Measurements from ENCODE around the gene PLCB3. TPM values are rescaled to one million over a fixed set of nuclear protein-coding genes. Genes with fewer than 3 reads are reported as not detected.

Gene PLCB3
- total RNA-seq, 1 donor from 2014 or later = 8.1 TPM

DNA sequence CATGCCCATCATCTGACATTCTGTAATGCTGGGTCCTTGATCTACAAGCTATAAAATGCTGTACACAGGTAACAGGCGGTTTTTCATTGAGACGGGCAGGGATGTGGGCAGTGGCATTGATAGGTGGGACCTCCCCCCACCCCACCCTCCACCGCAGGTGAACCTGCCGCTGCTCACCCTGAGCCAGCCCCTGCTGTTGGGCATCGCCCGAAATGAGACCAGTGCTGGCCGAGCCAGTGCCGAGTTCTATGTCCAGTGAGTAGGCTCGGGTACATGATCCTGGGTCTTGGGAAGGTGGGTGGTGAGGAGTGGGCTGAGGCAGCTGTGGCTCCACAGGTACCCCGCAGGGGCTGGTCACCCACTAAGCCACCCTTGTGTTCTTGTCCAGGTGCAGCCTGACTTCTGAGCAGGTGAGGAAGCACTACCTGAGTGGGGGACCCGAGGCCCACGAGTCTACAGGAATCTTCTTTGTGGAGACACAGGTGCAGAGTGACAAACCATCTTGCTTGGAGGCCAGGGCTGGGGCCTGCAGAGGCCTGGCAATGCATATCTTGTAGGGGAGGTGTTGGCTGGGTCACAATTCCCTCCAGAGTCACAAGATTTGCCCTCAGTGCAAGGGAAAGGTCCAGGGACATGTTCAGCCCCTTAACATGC lies 22.1 kb upstream of the PLCB3 start:
- H3K27me3 Mint-ChIP-seq = no peaks in the 10 kb centered on the region
- intact Hi-C loops (cut with micrococcal nuclease) = no loop called here
- H3K4me3 Mint-ChIP-seq = peak overlapping the region; percentile 91
- no peaks in the 10 kb centered on the region for H3K9me3 Mint-ChIP-seq
- DNase-seq = no peak
- ATAC-seq (ENCODE audit: low read depth) = no peak
- H3K36me3 Mint-ChIP-seq (ENCODE audit: low read depth) = no peaks in the 10 kb centered on the region
- H3K4me1 Mint-ChIP-seq = peaks cover 66% of the 10 kb centered on the region
- TF ChIP-seq, protein P1, sequence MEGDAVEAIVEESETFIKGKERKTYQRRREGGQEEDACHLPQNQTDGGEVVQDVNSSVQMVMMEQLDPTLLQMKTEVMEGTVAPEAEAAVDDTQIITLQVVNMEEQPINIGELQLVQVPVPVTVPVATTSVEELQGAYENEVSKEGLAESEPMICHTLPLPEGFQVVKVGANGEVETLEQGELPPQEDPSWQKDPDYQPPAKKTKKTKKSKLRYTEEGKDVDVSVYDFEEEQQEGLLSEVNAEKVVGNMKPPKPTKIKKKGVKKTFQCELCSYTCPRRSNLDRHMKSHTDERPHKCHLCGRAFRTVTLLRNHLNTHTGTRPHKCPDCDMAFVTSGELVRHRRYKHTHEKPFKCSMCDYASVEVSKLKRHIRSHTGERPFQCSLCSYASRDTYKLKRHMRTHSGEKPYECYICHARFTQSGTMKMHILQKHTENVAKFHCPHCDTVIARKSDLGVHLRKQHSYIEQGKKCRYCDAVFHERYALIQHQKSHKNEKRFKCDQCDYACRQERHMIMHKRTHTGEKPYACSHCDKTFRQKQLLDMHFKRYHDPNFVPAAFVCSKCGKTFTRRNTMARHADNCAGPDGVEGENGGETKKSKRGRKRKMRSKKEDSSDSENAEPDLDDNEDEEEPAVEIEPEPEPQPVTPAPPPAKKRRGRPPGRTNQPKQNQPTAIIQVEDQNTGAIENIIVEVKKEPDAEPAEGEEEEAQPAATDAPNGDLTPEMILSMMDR (IDR thresholded peaks at IDR 0.05) = no peak
- ChIA-PET POLR2A (interaction anchor here (0.9 to 12.7 kb wide), 9 partner anchors 12 to 76 kb away, joined by 3 to 191 read pairs (median 4); partner anchors contain the start of genes ESRRA, FERMT3, FKBP2 and PPP1R14B), CTCF (interaction anchor here (0.6 kb wide), 1 partner anchor 12 kb away, joined by 3 read pairs; the partner anchor contains the start of gene FKBP2)
- peak overlapping the region; percentile 91 for H3K27ac Mint-ChIP-seq

DNA sequence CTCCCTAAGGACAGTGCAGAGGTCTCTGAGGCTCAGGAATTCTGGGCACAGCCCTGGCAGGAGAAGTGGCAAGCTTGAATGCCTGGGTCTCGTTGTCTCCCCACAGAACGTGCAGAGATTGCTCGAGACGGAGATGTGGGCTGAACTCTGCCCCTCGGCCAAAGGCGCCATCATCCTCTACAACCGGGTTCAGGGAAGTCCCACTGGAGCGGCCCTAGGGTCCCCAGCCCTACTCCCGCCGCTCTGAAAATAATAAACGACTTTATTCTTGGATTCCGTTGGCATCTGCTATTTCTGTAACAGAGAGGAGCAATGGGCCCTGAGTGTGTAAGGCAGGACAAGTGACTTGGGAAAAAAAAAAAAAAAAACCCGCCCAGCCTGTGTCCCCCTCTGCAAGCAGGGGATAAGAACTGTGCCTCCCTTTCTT lies 21.6 kb upstream of the PLCB3 start:
- Mint-ChIP-seq H3K27ac (peak overlapping the region; percentile 91), H3K4me3 (peak overlapping the region; percentile 91), H3K9me3 (no peaks in the 10 kb centered on the region), H3K4me1 (peaks cover 64% of the 10 kb centered on the region), H3K36me3 (ENCODE audit: low read depth) (no peaks in the 10 kb centered on the region), H3K27me3 (no peaks in the 10 kb centered on the region)
- DNase-seq (no peak), ATAC-seq (ENCODE audit: low read depth) (no peak)
- intact Hi-C loops (cut with micrococcal nuclease) = loop anchor here (1.0 to 5.0 kb wide), 8 partner anchors 11 to 292 kb away; partner anchors contain the start of genes GPR137, NAA40, PPP1R14B and PRDX5
- TF ChIP-seq, protein P1 (IDR thresholded peaks at IDR 0.05) = no peak
- ChIA-PET CTCF (interaction anchor here (0.6 kb wide), 1 partner anchor 11 kb away, joined by 3 read pairs; the partner anchor contains the start of gene FKBP2), POLR2A (interaction anchor here (0.7 to 12.7 kb wide), 9 partner anchors 11 to 75 kb away, joined by 3 to 191 read pairs (median 5); partner anchors contain the start of genes ESRRA, FERMT3, FKBP2 and PPP1R14B)

DNA sequence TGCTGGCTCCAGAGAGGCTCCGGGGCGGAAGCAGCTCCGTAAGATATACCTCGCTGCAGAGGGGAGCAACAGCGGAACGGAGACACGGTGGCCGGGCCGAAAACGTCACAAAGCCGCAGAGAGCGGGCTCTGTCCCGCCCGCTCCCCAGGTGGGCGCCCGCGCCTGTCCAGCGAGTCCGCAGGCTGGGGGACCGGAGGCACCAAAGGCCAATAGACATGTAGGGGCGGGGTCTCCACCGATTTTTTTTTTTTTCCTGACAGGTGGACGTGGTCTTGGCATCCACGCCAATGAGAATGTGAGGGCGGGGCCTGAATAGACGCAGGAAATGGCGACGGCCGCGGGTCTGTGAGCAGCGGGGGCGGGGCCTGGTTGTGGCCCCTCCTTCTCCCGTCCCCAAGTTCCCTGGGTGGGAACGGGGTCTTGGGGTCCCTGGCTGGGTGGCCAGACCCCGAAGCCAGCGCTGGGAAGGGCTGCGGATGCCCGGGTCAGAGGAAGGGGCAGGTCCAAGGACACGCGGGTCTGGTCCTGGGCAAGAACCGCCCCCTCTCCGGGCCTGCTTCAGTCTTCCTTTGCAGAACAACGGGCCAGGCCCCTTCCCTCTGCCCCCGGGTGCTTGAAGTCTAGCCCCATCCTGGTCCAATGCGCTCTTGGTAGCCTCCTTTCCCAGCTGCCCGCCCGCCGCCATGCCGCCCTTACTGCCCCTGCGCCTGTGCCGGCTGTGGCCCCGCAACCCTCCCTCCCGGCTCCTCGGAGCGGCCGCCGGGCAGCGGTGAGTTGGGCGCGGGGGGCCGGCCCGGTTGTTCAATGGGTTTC lies 21.0 kb upstream of the PLCB3 start, which contains the start of gene DNAJC4:
Gene DNAJC4, plus strand, starts transcription at position 378 of the 814 bp plus-strand sequence. Its CDS starts 307 bp downstream, at position 685.
- TF ChIP-seq, protein P1 (IDR thresholded peaks at IDR 0.05) = no peak
- peak within 1 kb of the TSS; percentile 91 for H3K27ac Mint-ChIP-seq
- DNase-seq (peak; percentile 87), ATAC-seq (ENCODE audit: low read depth) (peak; percentile 59)
- H3K27me3 Mint-ChIP-seq = no peaks in the 10 kb centered on the region
- peak within 1 kb of the TSS; percentile 91 for H3K4me3 Mint-ChIP-seq
- H3K9me3 Mint-ChIP-seq = no peaks in the 10 kb centered on the region
- POLR2A ChIA-PET = interaction anchor here (0.7 to 12.7 kb wide), 11 partner anchors 11 to 74 kb away, joined by 3 to 191 read pairs (median 5); partner anchors contain the start of genes ESRRA, FERMT3, FKBP2 and PLCB3
- intact Hi-C loops (cut with micrococcal nuclease) = loop anchor here (1.0 to 5.0 kb wide), 8 partner anchors 10 to 293 kb away; partner anchors contain the start of genes GPR137, NAA40, PPP1R14B and PRDX5
- peaks cover 3% of the 10 kb centered on the region for H3K36me3 Mint-ChIP-seq (ENCODE audit: low read depth)
- CTCF ChIA-PET = interaction anchor here (0.6 kb wide), 1 partner anchor 11 kb away, joined by 3 read pairs; the partner anchor contains the start of gene FKBP2
- peaks cover 62% of the 10 kb centered on the region for H3K4me1 Mint-ChIP-seq

DNA sequence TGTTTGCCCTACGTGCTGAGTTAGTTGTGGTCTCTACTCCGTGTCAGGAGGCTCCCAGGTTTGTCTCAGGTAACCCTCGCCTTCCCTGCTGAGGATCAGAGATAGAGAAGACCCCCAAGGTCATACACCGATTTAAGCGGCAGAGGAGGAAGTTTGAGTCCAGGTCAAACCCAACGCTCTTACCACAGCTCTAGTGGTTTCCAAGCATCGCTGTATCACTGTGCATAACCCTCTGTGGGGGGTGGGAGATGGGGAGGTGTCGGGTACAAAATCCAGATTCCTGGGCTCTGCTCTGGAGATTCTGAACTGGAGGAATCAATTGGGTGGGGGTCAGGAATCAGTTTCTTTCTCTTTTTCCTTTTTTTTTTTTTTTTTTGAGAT lies 20.4 kb upstream of the PLCB3 start:
- DNase-seq (no peak), ATAC-seq (ENCODE audit: low read depth) (no peak)
- H3K4me3 Mint-ChIP-seq = peak overlapping the region; percentile 91
- peaks cover 67% of the 10 kb centered on the region for H3K4me1 Mint-ChIP-seq
- peak overlapping the region; percentile 91 for H3K27ac Mint-ChIP-seq
- POLR2A ChIA-PET = interaction anchor here (0.7 to 12.7 kb wide), 7 partner anchors 10 to 110 kb away, joined by 3 to 191 read pairs (median 4); partner anchors contain the start of genes FERMT3, FKBP2 and PLCB3
- H3K36me3 Mint-ChIP-seq (ENCODE audit: low read depth) = peaks cover 5% of the 10 kb centered on the region
- TF ChIP-seq, protein P1 (IDR thresholded peaks at IDR 0.05) = no peak
- intact Hi-C loops (cut with micrococcal nuclease) = loop anchor here (1.0 to 5.0 kb wide), 8 partner anchors 9 to 294 kb away; partner anchors contain the start of genes GPR137, NAA40, PPP1R14B and PRDX5
- H3K9me3 Mint-ChIP-seq = no peaks in the 10 kb centered on the region
- no peaks in the 10 kb centered on the region for H3K27me3 Mint-ChIP-seq
- CTCF ChIA-PET = interaction anchor here (1.2 kb wide), 1 partner anchor 73 kb away, joined by 3 read pairs; no protein-coding TSS in a partner anchor
